OCI-LY1 (cell line): ENCODE measurements around the gene BTBD16.

Experiments used
- H2AFZ ChIP-seq: fragments of 200-600 bp; sonication (generic), shearing (Covaris generic); 2 replicates; pipeline ENCODE4 v1.6.0; 2014; ENCODE audit warnings: antibody characterized with exemption, mild to moderate bottlenecking, low read length
- H3F3A ChIP-seq: fragments of 200-600 bp; sonication (generic), shearing (Covaris generic); 2 replicates; pipeline ENCODE4 v1.6.0; 2014; ENCODE audit warnings: mild to moderate bottlenecking, antibody characterized with exemption, low read length, moderate library complexity; ENCODE audit not compliant: insufficient read depth
- H3K27ac ChIP-seq: fragments of 200-600 bp; sonication (generic); 2 replicates; pipeline ENCODE4 v1.5.1; 2014; ENCODE audit warnings: low read length, mixed run types, mild to moderate bottlenecking, low read depth; ENCODE audit not compliant: poor library complexity, severe bottlenecking
- H3K27me3 ChIP-seq: fragments of 200-600 bp; sonication (generic); 2 replicates; pipeline ENCODE4 v1.6.0; 2014; ENCODE audit warnings: antibody characterized with exemption, mild to moderate bottlenecking, low read length, moderate library complexity; ENCODE audit not compliant: insufficient read depth
- H3K36me3 ChIP-seq: fragments of 200-600 bp; sonication (generic); 2 replicates; pipeline ENCODE4 v1.6.1; 2014; ENCODE audit warnings: mild to moderate bottlenecking, antibody characterized with exemption, low read length, moderate library complexity, mixed read lengths; ENCODE audit not compliant: insufficient read depth
- H3K4me1 ChIP-seq: fragments of 200-600 bp; sonication (generic); 2 replicates; pipeline ENCODE4 v1.5.1; 2014; ENCODE audit warnings: mild to moderate bottlenecking, low read length, moderate library complexity; ENCODE audit not compliant: insufficient read depth, severe bottlenecking
- H3K4me2 ChIP-seq: fragments of 200-600 bp; sonication (generic), shearing (Covaris generic); 2 replicates; pipeline ENCODE4 v1.6.1; 2014; ENCODE audit warnings: low read length
- H3K4me3 ChIP-seq: fragments of 200-600 bp; sonication (generic); 2 replicates; pipeline ENCODE4 v1.5.1; 2014; ENCODE audit warnings: low read length, low read depth, mild to moderate bottlenecking, mixed read lengths; ENCODE audit not compliant: poor library complexity, severe bottlenecking
- H3K79me2 ChIP-seq: fragments of 200-600 bp; shearing (Covaris generic); 2 replicates; pipeline ENCODE4 v1.6.1; 2016; ENCODE audit warnings: mixed run types, low read length, mixed read lengths; ENCODE audit not compliant: insufficient read depth
- H3K9ac ChIP-seq: fragments of 200-600 bp; sonication (generic), shearing (Covaris generic); 2 replicates; pipeline ENCODE4 v1.6.1; 2014; ENCODE audit warnings: mild to moderate bottlenecking, low read length, mixed read lengths
- H3K9me2 ChIP-seq: fragments of 200-600 bp; sonication (generic), shearing (Covaris generic); 2 replicates; pipeline ENCODE4 v1.6.1; 2014; ENCODE audit warnings: low read depth, mild to moderate bottlenecking, low read length, mixed read lengths
- H3K9me3 ChIP-seq: fragments of 200-600 bp; shearing (Covaris generic); 2 replicates; pipeline ENCODE4 v1.6.1; 2014; ENCODE audit warnings: low read length, mixed read lengths
- H4K20me1 ChIP-seq: fragments of 200-600 bp; sonication (generic), shearing (Covaris generic); 2 replicates; pipeline ENCODE4 v1.6.0; 2016; ENCODE audit warnings: mild to moderate bottlenecking, low read length; ENCODE audit not compliant: insufficient read depth
- CTCF ChIP-seq: fragments of 200-600 bp; sonication (generic), shearing (Covaris generic); IDR thresholded peaks from 2 replicates; pipeline ENCODE4 v1.5.1; 2017; ENCODE audit warnings: mild to moderate bottlenecking, antibody characterized with exemption, low read length, moderate library complexity, mixed read lengths
- EZH2 ChIP-seq: fragments of 200-600 bp; sonication (generic), shearing (Covaris generic); IDR thresholded peaks from 2 replicates; pipeline ENCODE4 v1.8.0; 2017; ENCODE audit warnings: borderline replicate concordance, mixed run types, mild to moderate bottlenecking, antibody characterized with exemption, low read length, moderate library complexity, mixed read lengths

BTBD16 gene

GRCh38 chr10:122251459-122252255 is 19.4 kb upstream of the BTBD16 start:
- no peak for TF ChIP-seq CTCF
- no peak for TF ChIP-seq EZH2
- no peak overlapping the region for H3K4me3 ChIP-seq
- no peaks in the 10 kb centered on the region for H3K9me2 ChIP-seq
- H3K4me2 ChIP-seq = no peak overlapping the region
- H3K9me3 ChIP-seq = no peaks in the 10 kb centered on the region
- H3K27ac ChIP-seq = no peak overlapping the region
- H3K27me3 ChIP-seq = no peaks in the 10 kb centered on the region
- H4K20me1 ChIP-seq = no peaks in the 10 kb centered on the region
- no peaks in the 10 kb centered on the region for H3K4me1 ChIP-seq
- no peaks in the 10 kb centered on the region for H3K36me3 ChIP-seq
- H2AFZ ChIP-seq = no peak overlapping the region
- H3K9ac ChIP-seq = no peak overlapping the region
- H3K79me2 ChIP-seq = no peaks in the 10 kb centered on the region
- no peaks in the 10 kb centered on the region for H3F3A ChIP-seq

GRCh38 chr10:122252805-122253204 is 18.3 kb upstream of the BTBD16 start:
- H3K79me2 ChIP-seq = no peaks in the 10 kb centered on the region
- no peak overlapping the region for H3K27ac ChIP-seq
- H3K9me2 ChIP-seq = no peaks in the 10 kb centered on the region
- no peak overlapping the region for H2AFZ ChIP-seq
- no peak overlapping the region for H3K4me3 ChIP-seq
- no peaks in the 10 kb centered on the region for H4K20me1 ChIP-seq
- no peak overlapping the region for H3K4me2 ChIP-seq
- H3K9ac ChIP-seq = no peak overlapping the region
- H3K9me3 ChIP-seq = no peaks in the 10 kb centered on the region
- no peaks in the 10 kb centered on the region for H3K27me3 ChIP-seq
- H3K36me3 ChIP-seq = no peaks in the 10 kb centered on the region
- TF ChIP-seq CTCF (no peak), EZH2 (no peak)
- H3K4me1 ChIP-seq = no peaks in the 10 kb centered on the region
- no peaks in the 10 kb centered on the region for H3F3A ChIP-seq

- Histone ChIP-seq H3K9me3 (no peaks in the 10 kb centered on the region), H3F3A (no peaks in the 10 kb centered on the region), H3K79me2 (no peaks in the 10 kb centered on the region), H3K9ac (no peak overlapping the region), H3K36me3 (no peaks in the 10 kb centered on the region), H4K20me1 (no peaks in the 10 kb centered on the region), H3K4me1 (no peaks in the 10 kb centered on the region), H3K9me2 (no peaks in the 10 kb centered on the region), H3K27me3 (no peaks in the 10 kb centered on the region), H3K27ac (no peak overlapping the region), H3K4me2 (no peak overlapping the region), H2AFZ (no peak overlapping the region), H3K4me3 (no peak overlapping the region)
- TF ChIP-seq CTCF (no peak), EZH2 (no peak)
These were observed 17.5 kb upstream of the BTBD16 start for GRCh38 chr10:122253605-122254004.
